Measurements from ENCODE around the gene CSAD.

CSAD gene

DNA sequence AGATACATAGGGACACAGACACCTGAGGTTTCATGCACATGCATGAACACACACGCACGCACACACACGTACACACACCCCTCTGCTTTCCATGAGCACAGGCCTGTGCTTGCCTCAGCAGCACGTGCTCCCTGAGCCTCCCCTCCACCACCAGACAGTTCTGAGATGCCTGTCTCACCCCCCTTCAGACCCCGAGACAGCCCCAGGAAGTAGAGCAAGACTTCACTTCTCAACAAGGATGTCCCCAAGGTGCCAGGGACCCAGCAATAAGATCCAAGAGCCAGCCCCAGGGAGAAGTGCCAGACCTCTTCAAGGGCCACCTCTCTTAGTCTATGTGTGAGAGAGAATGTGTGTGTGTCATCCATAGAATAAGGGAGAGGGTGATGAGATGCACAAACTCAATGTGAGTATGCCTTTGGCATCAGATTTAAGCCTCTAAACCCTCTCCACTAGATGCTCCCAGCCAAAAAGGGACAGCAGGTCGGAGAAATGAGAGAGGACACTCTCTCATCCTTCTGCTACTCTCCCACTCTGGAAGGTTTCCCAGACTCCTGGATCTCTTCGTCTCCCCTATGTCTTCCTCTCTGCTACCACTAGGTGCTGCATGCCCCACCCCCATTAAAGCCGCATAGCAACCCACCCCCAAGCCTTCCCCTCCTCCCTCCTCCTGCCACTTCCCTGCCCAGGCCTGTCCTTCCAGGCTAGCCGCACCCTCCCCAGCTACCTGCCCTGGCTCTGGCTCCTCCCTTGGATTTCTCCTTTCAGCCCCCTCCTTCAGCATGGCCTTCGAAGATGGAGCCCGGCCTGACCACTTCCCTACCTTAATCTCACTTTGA is 43.6 kb upstream of the CSAD start:
- no peak for TF ChIP-seq FOXP2 (optimal IDR thresholded peaks at IDR 0.05; ENCODE audit: borderline replicate concordance, extremely low read depth, extremely low read length, insufficient read depth)

DNA sequence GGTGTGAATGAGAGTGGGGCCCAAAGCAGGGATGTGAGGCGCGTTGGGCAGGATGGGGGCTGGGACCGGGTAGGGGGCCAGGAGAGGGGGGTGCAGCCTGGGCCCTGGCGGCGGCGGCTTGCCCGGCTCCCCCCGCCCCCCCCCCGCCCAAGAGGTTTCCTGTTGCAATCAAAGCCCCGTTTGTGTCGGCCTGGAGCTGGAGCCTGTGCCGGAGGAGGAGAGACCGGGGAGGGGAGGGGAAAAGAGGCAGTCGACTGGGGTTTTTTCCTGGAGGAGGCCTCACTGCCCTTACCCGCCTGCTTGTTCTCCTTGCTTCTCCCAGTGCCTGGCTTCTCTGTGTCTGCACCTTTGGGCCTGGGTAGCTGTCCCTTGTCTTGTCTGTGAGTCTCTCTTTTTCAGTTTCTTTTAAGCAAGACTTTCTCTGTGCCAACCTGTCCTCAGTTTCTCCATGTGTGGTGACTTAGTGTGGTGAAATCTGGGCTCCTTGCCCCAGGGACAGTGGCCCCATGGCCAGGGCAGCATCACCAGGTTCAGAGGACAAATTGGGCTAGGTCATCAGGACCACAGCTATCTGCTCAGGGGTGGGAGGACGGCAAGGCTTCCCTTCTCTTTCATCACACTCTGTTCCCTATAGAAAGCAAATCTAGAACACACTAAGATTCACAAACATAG is 42.8 kb upstream of the CSAD start:
- TF ChIP-seq SIN3A (IDR thresholded peaks at IDR 0.05; ENCODE audit: borderline replicate concordance, insufficient read depth, low read length) (no peak), POLR2AphosphoS5 (IDR thresholded peaks at IDR 0.05; ENCODE audit: low read depth, low read length) (no peak; the same call in 1 of the 2 replicates), TAF1 (IDR thresholded peaks at IDR 0.05; ENCODE audit: borderline replicate concordance, insufficient read depth, low read length) (no peak), FOXP2 (optimal IDR thresholded peaks at IDR 0.05; ENCODE audit: borderline replicate concordance, extremely low read depth, extremely low read length, insufficient read depth) (no peak)
- TF ChIP-seq, protein P1, sequence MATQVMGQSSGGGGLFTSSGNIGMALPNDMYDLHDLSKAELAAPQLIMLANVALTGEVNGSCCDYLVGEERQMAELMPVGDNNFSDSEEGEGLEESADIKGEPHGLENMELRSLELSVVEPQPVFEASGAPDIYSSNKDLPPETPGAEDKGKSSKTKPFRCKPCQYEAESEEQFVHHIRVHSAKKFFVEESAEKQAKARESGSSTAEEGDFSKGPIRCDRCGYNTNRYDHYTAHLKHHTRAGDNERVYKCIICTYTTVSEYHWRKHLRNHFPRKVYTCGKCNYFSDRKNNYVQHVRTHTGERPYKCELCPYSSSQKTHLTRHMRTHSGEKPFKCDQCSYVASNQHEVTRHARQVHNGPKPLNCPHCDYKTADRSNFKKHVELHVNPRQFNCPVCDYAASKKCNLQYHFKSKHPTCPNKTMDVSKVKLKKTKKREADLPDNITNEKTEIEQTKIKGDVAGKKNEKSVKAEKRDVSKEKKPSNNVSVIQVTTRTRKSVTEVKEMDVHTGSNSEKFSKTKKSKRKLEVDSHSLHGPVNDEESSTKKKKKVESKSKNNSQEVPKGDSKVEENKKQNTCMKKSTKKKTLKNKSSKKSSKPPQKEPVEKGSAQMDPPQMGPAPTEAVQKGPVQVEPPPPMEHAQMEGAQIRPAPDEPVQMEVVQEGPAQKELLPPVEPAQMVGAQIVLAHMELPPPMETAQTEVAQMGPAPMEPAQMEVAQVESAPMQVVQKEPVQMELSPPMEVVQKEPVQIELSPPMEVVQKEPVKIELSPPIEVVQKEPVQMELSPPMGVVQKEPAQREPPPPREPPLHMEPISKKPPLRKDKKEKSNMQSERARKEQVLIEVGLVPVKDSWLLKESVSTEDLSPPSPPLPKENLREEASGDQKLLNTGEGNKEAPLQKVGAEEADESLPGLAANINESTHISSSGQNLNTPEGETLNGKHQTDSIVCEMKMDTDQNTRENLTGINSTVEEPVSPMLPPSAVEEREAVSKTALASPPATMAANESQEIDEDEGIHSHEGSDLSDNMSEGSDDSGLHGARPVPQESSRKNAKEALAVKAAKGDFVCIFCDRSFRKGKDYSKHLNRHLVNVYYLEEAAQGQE (IDR thresholded peaks at IDR 0.05; ENCODE audit: insufficient read depth in 1 of 2, low read depth in 2 of 2, low read length in 2 of 2) = no peak

DNA sequence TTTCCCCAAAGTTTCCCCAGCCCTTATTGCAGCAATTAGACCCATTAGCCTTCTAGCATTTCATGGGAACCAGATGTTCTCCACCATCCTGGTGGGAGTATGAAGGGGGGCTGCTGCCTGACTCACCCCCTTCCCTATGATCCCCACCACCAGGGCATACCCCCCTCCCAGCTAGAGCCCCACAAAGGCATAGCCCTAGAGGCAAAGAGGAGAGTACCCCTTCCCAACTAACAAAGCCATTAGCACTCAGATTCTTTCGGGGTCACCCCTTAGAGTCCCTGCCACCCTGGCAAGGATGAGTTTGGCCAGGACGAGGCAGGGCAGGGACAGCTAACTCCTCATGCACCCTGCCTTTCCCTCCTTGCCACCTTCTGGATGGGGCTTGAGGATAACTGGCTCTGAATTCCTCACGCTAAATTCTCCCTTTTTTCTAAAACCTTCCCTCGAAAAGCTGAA is 42.1 kb upstream of the CSAD start:
- TF ChIP-seq FOXP2 (optimal IDR thresholded peaks at IDR 0.05; ENCODE audit: borderline replicate concordance, extremely low read depth, extremely low read length, insufficient read depth) (no peak), TAF1 (IDR thresholded peaks at IDR 0.05; ENCODE audit: borderline replicate concordance, insufficient read depth, low read length) (no peak)

DNA sequence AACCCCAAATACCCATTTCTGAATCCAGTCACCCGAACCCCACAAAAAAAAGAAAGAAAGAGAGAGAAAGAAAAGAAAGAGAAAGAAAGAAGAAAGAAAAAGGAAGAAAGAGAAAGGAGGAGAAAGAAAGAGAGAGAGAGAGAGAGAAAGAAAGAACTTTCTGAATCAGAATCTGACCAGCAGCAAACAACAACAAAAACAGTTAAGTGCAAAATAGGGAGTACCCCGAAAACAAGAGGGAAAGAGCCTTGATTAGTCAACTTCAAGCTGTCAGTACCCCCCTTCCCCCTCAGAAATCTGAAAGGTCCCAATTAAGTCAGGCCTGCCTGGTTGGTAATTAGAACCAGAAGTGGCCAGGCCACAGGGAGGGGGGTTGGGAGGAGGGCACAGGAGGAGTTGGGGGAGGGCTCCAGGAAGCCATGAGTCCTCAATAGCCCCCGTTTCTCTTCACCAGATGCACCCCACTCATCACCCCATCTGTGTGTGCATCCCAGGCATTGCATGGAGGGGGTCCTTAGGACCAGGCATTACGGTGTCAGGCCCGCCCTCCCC is 41.5 kb upstream of the CSAD start:
- TF ChIP-seq TAF1 (IDR thresholded peaks at IDR 0.05; ENCODE audit: borderline replicate concordance, insufficient read depth, low read length) (no peak), SIN3A (IDR thresholded peaks at IDR 0.05; ENCODE audit: borderline replicate concordance, insufficient read depth, low read length) (no peak), POLR2AphosphoS5 (IDR thresholded peaks at IDR 0.05; ENCODE audit: low read depth, low read length) (no peak), FOXP2 (optimal IDR thresholded peaks at IDR 0.05; ENCODE audit: borderline replicate concordance, extremely low read depth, extremely low read length, insufficient read depth) (no peak)
- TF ChIP-seq, protein P1 (IDR thresholded peaks at IDR 0.05; ENCODE audit: insufficient read depth in 1 of 2, low read depth in 2 of 2, low read length in 2 of 2) = no peak

DNA sequence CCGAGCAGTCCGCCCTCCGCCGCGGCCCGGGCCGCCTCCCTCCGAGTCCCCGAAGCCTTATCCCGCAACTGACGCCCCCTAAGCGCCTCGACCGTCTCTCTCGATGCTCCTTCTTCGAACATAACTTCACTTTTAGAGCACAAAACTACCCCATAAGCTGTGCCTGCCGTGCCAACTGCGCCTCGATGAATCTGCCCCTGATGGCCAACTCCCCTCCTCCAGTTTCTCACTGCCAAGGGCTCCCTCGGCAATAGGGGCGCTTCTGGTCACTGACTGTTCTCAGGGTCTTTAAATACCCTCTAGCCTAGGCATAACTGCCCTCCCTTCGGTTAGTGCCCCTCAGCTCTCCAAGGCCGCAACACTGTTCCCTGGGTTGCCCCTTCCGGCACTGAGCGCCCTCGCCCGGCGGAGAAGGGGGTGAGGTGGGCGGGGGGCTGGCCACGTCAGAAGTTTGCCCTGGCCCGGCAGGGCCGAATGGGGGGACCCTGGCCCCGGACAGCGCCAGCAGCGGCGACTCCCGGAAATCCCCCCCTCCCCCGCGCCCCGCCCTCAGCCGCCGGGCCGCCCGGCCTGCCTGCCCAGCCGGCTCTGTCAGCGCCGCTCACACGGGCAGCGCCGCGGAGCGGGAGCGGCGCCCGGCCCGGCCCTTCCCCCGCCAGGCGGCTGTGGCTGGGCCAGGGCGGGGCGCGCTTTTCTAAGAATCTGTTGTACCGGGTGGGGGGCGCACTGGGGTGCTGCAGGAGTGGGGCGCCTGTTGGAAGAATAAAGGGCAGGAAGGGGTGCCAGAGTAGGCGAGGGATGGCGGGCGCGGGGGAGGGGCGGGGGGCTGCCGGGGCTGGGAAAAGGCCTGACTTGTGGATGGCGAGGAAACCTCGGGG is 40.7 kb upstream of the CSAD start:
- TF ChIP-seq, protein P1 (IDR thresholded peaks at IDR 0.05; ENCODE audit: insufficient read depth in 1 of 2, low read depth in 2 of 2, low read length in 2 of 2) = no peak
- TF ChIP-seq POLR2AphosphoS5 (IDR thresholded peaks at IDR 0.05; ENCODE audit: low read depth, low read length) (no peak), FOXP2 (optimal IDR thresholded peaks at IDR 0.05; ENCODE audit: borderline replicate concordance, extremely low read depth, extremely low read length, insufficient read depth) (no peak), TAF1 (IDR thresholded peaks at IDR 0.05; ENCODE audit: borderline replicate concordance, insufficient read depth, low read length) (no peak; the same call in 1 of the 2 replicates), SIN3A (IDR thresholded peaks at IDR 0.05; ENCODE audit: borderline replicate concordance, insufficient read depth, low read length) (no peak)

Measured in PFSK-1 (cell line).